Left ventricle myocardium inferior (tissue), 1 donor: Measurements from ENCODE around the gene MCFD2. TPM values are rescaled to one million over a fixed set of nuclear protein-coding genes. Genes with fewer than 3 reads are reported as not detected.

Experiments
- DNase-seq: peaks from one replicate; pipeline ENCODE4 v3.0.0-alpha.2; 2020
- H3K27ac ChIP-seq: fragments of 200-600 bp; replicated peaks from 2 replicates; pipeline ENCODE4 v1.8.0; 2021
- H3K27me3 ChIP-seq: fragments of 200-600 bp; 2 replicates; pipeline ENCODE4 v1.8.0; 2021; ENCODE audit warnings: low read depth
- H3K36me3 ChIP-seq: fragments of 200-600 bp; 2 replicates; pipeline ENCODE4 v1.8.0; 2021
- H3K4me1 ChIP-seq: fragments of 200-600 bp; 2 replicates; pipeline ENCODE4 v1.8.0; 2021
- H3K4me3 ChIP-seq: fragments of 200-600 bp; 2 replicates; pipeline ENCODE4 v1.8.0; 2021; ENCODE audit warnings: mild to moderate bottlenecking, moderate library complexity
- H3K9me3 ChIP-seq: fragments of 200-600 bp; replicated peaks from 2 replicates; pipeline ENCODE4 v1.8.0; 2021
- intact Hi-C: fragments of 100-400 bp; cut with micrococcal nuclease; formaldehyde crosslinking; loops from one replicate; pipeline ENCODE4 v1.11.0; 2022
- total RNA-seq: library from RNA; stranded (reverse); fragmentation: NEBNext Ultra II Directional; extraction: Animal tissue kit (Norgen Biotek cat#: 25700); gene quantifications from one replicate; pipeline ENCODE4 v1.2.1, GENCODE V29; 2021
- TF ChIP-seq, protein P1 (sequence below): fragments of 200-600 bp; IDR thresholded peaks from 2 replicates; pipeline ENCODE4 v1.8.0; 2021; ENCODE audit warnings: antibody characterized with exemption, mild to moderate bottlenecking, borderline replicate concordance
- donor health status: DM: no; HTN: yes; CAD: no; lungs with severe emphysema.

MCFD2 gene
- total RNA-seq, 1 donor from 2014 or later = 61.2 TPM

DNA sequence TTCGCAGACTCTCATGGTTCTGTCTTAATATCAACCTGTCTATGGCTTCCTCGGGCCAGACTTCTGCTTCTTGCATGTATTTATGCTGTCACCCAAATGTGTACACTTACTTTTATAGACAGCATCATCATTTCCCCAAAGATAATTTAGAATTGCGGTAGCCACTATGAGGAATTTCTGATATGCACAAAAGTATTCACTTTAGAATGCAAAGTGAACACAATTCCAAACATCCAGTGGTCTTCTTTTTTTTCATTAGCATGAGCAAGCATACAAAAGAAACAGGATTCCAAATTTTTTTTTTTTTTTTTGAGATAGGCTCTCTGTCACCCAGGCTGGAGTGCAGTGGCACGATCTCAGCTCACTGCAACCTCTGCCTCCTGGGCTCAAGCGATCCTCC is 21.0 kb upstream of the MCFD2 start:
- H3K4me1 ChIP-seq = peaks cover 18% of the 10 kb centered on the region
- H3K4me3 ChIP-seq = no peak overlapping the region
- no peaks in the 10 kb centered on the region for H3K36me3 ChIP-seq
- TF ChIP-seq, protein P1, sequence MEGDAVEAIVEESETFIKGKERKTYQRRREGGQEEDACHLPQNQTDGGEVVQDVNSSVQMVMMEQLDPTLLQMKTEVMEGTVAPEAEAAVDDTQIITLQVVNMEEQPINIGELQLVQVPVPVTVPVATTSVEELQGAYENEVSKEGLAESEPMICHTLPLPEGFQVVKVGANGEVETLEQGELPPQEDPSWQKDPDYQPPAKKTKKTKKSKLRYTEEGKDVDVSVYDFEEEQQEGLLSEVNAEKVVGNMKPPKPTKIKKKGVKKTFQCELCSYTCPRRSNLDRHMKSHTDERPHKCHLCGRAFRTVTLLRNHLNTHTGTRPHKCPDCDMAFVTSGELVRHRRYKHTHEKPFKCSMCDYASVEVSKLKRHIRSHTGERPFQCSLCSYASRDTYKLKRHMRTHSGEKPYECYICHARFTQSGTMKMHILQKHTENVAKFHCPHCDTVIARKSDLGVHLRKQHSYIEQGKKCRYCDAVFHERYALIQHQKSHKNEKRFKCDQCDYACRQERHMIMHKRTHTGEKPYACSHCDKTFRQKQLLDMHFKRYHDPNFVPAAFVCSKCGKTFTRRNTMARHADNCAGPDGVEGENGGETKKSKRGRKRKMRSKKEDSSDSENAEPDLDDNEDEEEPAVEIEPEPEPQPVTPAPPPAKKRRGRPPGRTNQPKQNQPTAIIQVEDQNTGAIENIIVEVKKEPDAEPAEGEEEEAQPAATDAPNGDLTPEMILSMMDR = no peak
- no peak for DNase-seq
- H3K9me3 ChIP-seq = no peaks in the 10 kb centered on the region
- intact Hi-C loops = no loop called here
- no peak overlapping the region for H3K27ac ChIP-seq
- no peaks in the 10 kb centered on the region for H3K27me3 ChIP-seq

DNA sequence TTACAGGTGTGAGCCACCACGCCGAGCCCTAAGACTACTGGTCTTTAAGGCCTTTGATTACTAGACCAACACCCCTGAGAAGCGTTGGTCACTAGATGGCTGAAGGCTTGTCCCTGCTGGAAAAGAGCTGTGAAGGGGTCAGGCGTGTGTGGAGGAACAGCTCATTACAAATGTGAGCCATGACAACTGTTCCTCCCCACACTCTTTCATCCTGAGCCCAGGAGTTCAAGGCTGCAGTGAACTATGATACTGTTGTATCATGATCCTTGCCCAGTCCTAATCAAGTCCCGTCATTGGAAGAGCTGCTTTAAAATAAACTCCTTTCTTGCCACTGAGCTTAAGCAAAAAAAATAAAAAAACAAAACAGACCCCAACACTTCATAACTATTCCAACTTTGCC is 19.5 kb upstream of the MCFD2 start:
- intact Hi-C loops = no loop called here
- H3K9me3 ChIP-seq = peaks cover 6% of the 10 kb centered on the region
- peaks cover 8% of the 10 kb centered on the region for H3K4me1 ChIP-seq
- DNase-seq = no peak
- no peaks in the 10 kb centered on the region for H3K27me3 ChIP-seq
- TF ChIP-seq, protein P1 = no peak
- no peak overlapping the region for H3K4me3 ChIP-seq
- no peaks in the 10 kb centered on the region for H3K36me3 ChIP-seq
- no peak overlapping the region for H3K27ac ChIP-seq

DNA sequence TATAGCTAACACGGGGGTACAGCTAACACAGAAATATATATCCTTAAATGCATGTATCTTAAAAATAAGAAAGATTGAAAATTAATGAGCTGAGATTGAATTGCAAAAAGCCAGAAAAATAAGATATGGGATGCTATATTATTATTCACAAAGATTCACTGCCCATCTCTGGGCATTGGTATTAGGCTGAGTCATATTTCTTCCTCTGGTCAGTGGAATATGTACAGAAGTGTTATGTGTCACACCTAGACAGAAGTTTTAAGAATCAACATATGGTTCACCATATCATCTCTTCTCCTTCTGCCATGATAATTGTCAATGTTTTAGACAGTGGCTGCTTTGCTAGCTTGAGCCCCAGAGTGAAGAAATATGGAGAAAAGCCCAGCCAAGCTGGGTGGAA is 14.0 kb upstream of the MCFD2 start:
- no peak overlapping the region for H3K27ac ChIP-seq
- no peak overlapping the region for H3K4me3 ChIP-seq
- H3K36me3 ChIP-seq = no peaks in the 10 kb centered on the region
- peaks cover 23% of the 10 kb centered on the region for H3K9me3 ChIP-seq
- DNase-seq = no peak
- H3K27me3 ChIP-seq = no peaks in the 10 kb centered on the region
- intact Hi-C loops = loop anchor here (10.0 kb wide), 1 partner anchor 395 kb away; no protein-coding TSS in a partner anchor
- no peaks in the 10 kb centered on the region for H3K4me1 ChIP-seq
- TF ChIP-seq, protein P1 = no peak

DNA sequence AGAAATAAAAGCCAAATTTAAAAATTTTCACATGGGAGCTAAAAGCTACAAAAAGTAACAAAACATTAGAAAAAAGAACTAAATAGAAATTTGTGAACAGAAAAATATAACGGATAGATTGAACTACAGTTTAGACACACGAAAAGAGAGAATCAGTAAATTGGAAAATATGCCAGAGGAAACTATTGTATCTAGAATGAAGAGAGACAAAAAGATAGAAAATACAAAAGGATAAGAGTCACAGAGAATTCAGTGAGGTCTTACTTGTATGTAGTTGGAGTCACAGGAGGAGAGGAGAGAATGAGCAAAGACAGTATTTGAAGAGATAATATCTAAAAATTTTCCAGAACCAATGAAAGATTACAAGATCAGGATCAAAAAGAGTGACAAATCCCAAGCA is 11.3 kb upstream of the MCFD2 start:
- no peak for DNase-seq
- TF ChIP-seq, protein P1 = no peak
- intact Hi-C loops = loop anchor here (10.0 kb wide), 1 partner anchor 398 kb away; no protein-coding TSS in a partner anchor

DNA sequence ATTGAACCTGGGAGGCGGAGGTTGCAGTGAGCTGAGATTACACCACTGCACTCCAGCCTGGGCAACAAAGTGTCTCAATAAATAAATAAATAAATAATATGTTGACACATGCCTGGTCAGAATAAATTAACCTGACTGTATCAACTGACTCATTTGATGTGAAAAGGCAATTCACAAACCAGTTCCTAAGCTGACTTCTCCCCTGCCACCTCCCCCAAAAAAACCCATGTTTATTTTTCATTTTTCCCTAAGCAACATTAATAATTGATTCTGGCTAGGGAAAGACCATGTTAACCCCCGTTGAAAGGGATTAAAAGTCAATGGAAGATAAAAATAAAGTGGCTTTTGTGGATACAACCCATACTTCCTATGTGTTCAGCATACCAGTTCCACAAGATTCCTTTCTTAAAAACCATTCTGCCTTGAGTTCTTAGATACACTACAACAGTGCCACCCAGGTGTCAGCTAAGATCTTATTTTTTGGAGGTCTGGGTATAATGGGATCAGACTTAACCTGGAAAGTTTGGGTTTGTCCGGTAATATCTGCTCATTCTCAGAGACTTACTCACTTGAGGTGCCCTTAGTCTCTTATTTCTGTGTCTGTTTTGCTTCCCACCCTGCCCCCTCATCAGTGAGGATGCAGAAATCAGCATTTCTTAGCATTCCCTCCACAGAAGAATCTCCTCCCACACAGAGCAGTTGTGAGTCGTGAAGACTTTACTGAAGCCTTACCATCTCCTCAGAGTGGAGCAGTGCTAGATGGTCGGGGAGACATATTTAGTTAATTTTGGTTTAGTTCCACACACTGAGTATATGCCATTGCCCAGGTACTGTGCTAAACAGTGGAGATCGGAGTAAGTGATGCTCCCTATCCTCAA is 10.1 kb upstream of the MCFD2 start:
- H3K4me3 ChIP-seq = no peak overlapping the region
- TF ChIP-seq, protein P1 = no peak
- DNase-seq = no peak
- no peak overlapping the region for H3K27ac ChIP-seq
- H3K9me3 ChIP-seq = peaks cover 21% of the 10 kb centered on the region
- no peaks in the 10 kb centered on the region for H3K4me1 ChIP-seq
- intact Hi-C loops = loop anchor here (10.0 kb wide), 1 partner anchor 399 kb away; no protein-coding TSS in a partner anchor
- no peaks in the 10 kb centered on the region for H3K36me3 ChIP-seq
- no peaks in the 10 kb centered on the region for H3K27me3 ChIP-seq

More for the DNA sequence above, 11.3 kb upstream of the MCFD2 start:
- H3K9me3 ChIP-seq = peaks cover 23% of the 10 kb centered on the region
- no peaks in the 10 kb centered on the region for H3K27me3 ChIP-seq
- H3K27ac ChIP-seq = no peak overlapping the region
- H3K4me1 ChIP-seq = no peaks in the 10 kb centered on the region
- H3K36me3 ChIP-seq = no peaks in the 10 kb centered on the region
- no peak overlapping the region for H3K4me3 ChIP-seq
